PFSK-1 (cell line): Measurements from ENCODE around the gene PPP3CA.
A peak's percentile ranks its signal among the peaks of the same experiment; 100 is the strongest.

Experiments
- FOXP2 ChIP-seq: optimal IDR thresholded peaks from 2 replicates; pipeline ENCODE3; 2011; ENCODE audit warnings: borderline replicate concordance, control low read depth, inconsistent platforms; ENCODE audit not compliant: insufficient read depth; ENCODE audit errors: extremely low read length, extremely low read depth
- POLR2AphosphoS5 ChIP-seq: IDR thresholded peaks from 2 replicates; pipeline ENCODE4 v1.6.1; 2012; ENCODE audit warnings: low read depth, mild to moderate bottlenecking, control low read depth, low read length, moderate library complexity
- REST ChIP-seq, 2 experiments: IDR thresholded peaks; 2 replicates each; pipeline versions ENCODE4 v1.6.1 to v1.8.0; 2011 to 2012; ENCODE audit warnings: low read depth in 2 of 2, low read length in 2 of 2, control low read depth in 1 of 2, inconsistent platforms in 1 of 2, mild to moderate bottlenecking in 1 of 2, moderate library complexity in 1 of 2; ENCODE audit not compliant: insufficient read depth in 1 of 2
- SIN3A ChIP-seq: IDR thresholded peaks from 2 replicates; pipeline ENCODE4 v1.6.1; 2012; ENCODE audit warnings: mild to moderate bottlenecking, low read length, moderate library complexity, borderline replicate concordance; ENCODE audit not compliant: insufficient read depth
- TAF1 ChIP-seq: IDR thresholded peaks from 2 replicates; pipeline ENCODE4 v1.6.1; 2012; ENCODE audit warnings: low read length, control low read depth, borderline replicate concordance; ENCODE audit not compliant: insufficient read depth

The PPP3CA gene

GRCh38 chr4:101191302-101192098 lies 155.8 kb downstream of the PPP3CA start:
- TF ChIP-seq SIN3A (0 out of 2 replicates have a peak, but pooled peaks have one; percentile 70), REST (IDR thresholded peaks at IDR 0.05; ENCODE audit: insufficient read depth in 1 of 2, low read depth in 2 of 2, low read length in 2 of 2) (0 out of 4 replicates have a peak, but pooled peaks of 1 of the 2 experiments have one; percentile 53), FOXP2 (no peak), TAF1 (no peak)

GRCh38 chr4:101190751-101191150 lies 156.6 kb downstream of the PPP3CA start:
- no peak for TF ChIP-seq FOXP2
- TF ChIP-seq TAF1, result no peak
- no peak for TF ChIP-seq REST (IDR thresholded peaks at IDR 0.05; ENCODE audit: insufficient read depth in 1 of 2, low read depth in 2 of 2, low read length in 2 of 2)
- no peak for TF ChIP-seq POLR2AphosphoS5
- no peak for TF ChIP-seq SIN3A

- TF ChIP-seq REST (IDR thresholded peaks at IDR 0.05; ENCODE audit: insufficient read depth in 1 of 2, low read depth in 2 of 2, low read length in 2 of 2), result no peak
- no peak for TF ChIP-seq FOXP2
- TF ChIP-seq SIN3A, result no peak
- no peak for TF ChIP-seq POLR2AphosphoS5
- TF ChIP-seq TAF1, result no peak
Measured at GRCh38 chr4:101188906-101189305, 158.4 kb downstream of the PPP3CA start.

- TF ChIP-seq FOXP2, result no peak
- TF ChIP-seq SIN3A, result no peak
Measured at GRCh38 chr4:101187841-101188240, 159.5 kb downstream of the PPP3CA start.

GRCh38 chr4:101186567-101187184 lies 160.7 kb downstream of the PPP3CA start:
- TF ChIP-seq TAF1 (no peak), FOXP2 (no peak), SIN3A (no peak), POLR2AphosphoS5 (no peak)

GRCh38 chr4:101184668-101185067 lies 162.7 kb downstream of the PPP3CA start:
- TF ChIP-seq POLR2AphosphoS5 (no peak), FOXP2 (no peak), REST (IDR thresholded peaks at IDR 0.05; ENCODE audit: insufficient read depth in 1 of 2, low read depth in 2 of 2, low read length in 2 of 2) (no peak), SIN3A (no peak), TAF1 (no peak)
